Measurements from ENCODE around the gene MAP3K6. TPM values are rescaled to one million over a fixed set of nuclear protein-coding genes. Genes with fewer than 3 reads are reported as not detected.

Gene MAP3K6
- total RNA-seq, 1 experiment from 2014 or later = 7.7 TPM

- Histone ChIP-seq H2AK5ac (ENCODE audit: insufficient read length, low read length) (no peak overlapping the region), H4K8ac (replicated peaks; ENCODE audit: insufficient read length, low read depth, low read length) (no peak overlapping the region), H3K56ac (ENCODE audit: insufficient read length, low read depth, low read length) (no peak overlapping the region), H3K14ac (ENCODE audit: insufficient read depth, low read length) (no peak overlapping the region), H2BK15ac (ENCODE audit: low read depth, low read length) (no peak overlapping the region), H3K4me2 (ENCODE audit: insufficient read depth, insufficient read length, low read length) (no peak overlapping the region), H3K27ac (ENCODE audit: insufficient read length, low read depth, low read length) (no peak overlapping the region), H3K79me2 (ENCODE audit: insufficient read depth, low read length) (no peaks in the 10 kb centered on the region), H2BK20ac (ENCODE audit: low read depth, low read length, poor library complexity, severe bottlenecking) (no peak overlapping the region), H2BK120ac (ENCODE audit: low read depth, low read length, poor library complexity, severe bottlenecking) (no peak overlapping the region), H3K23ac (ENCODE audit: insufficient read length, low read depth, low read length) (no peak overlapping the region), H3K79me1 (ENCODE audit: insufficient read depth, low read depth, low read length, poor library complexity, severe bottlenecking) (no peaks in the 10 kb centered on the region), H3K23me2 (ENCODE audit: insufficient read length, low read depth, low read length, poor library complexity, severe bottlenecking) (peaks cover 13% of the 10 kb centered on the region), H4K20me1 (ENCODE audit: control insufficient read depth, insufficient read depth, insufficient read length) (peaks cover 4% of the 10 kb centered on the region), H3K18ac (ENCODE audit: insufficient read length, low read depth, low read length) (no peak overlapping the region), H3K27me3 (ENCODE audit: insufficient read depth, low read length) (peaks cover 19% of the 10 kb centered on the region; the same call in 1 of the 2 replicates), H4K5ac (ENCODE audit: insufficient read length, low read depth, low read length) (no peak overlapping the region), H2BK5ac (ENCODE audit: insufficient read length, low read length) (no peak overlapping the region), H4K91ac (ENCODE audit: insufficient read length, low read depth, low read length) (no peak overlapping the region), H3K4me1 (ENCODE audit: insufficient read depth, low read length) (peaks cover 3% of the 10 kb centered on the region; the same call in 1 of the 2 replicates), H3K9me3 (ENCODE audit: control insufficient read depth, low read depth, low read length) (no peaks in the 10 kb centered on the region), H3K9ac (ENCODE audit: extremely low read depth, insufficient read length, low read length) (no peak overlapping the region), H2BK12ac (ENCODE audit: insufficient read length, low read depth, low read length) (no peak overlapping the region), H3K4ac (ENCODE audit: low read depth, low read length) (no peak overlapping the region), H2AFZ (ENCODE audit: low read length) (no peak overlapping the region), H3T11ph (ENCODE audit: low read length) (no peak overlapping the region)
- peaks cover 64% of the 10 kb centered on the region for H3K27me3 Mint-ChIP-seq (ENCODE audit: low read depth)
- no peak for DNase-seq
- H3K4me1 Mint-ChIP-seq = peaks cover 12 to 25% of the 10 kb centered on the region in 2 experiments
- H3K27ac Mint-ChIP-seq = no peak overlapping the region
- no CpG with 5 or more reads among the region's 5 CpGs for WGBS (ENCODE audit: extremely low coverage, insufficient read length, low lambda C conversion rate)
- H3K36me3 Mint-ChIP-seq (ENCODE audit: insufficient read depth in 1 of 3, low read depth in 3 of 3) = peaks cover 0 to 13% (median 3%) of the 10 kb centered on the region in 3 experiments; a peak in 4 of 7 replicates
- no peak overlapping the region for H3K4me3 Mint-ChIP-seq
- H3K9me3 Mint-ChIP-seq = no peaks in the 10 kb centered on the region; a peak in 1 of 5 replicates
- no peak for TF ChIP-seq CTCF (conservative IDR thresholded peaks at IDR 0.05)
Measured at GRCh38 chr1:27358928-27359313, 7.8 kb downstream of the MAP3K6 start.

Data from H9 (cell line).